Stimulated activated CD4-positive, alpha-beta T cell treated with anti-CD3 and anti-CD28 coated beads, Interleukin-15, amount 100 ng/mL, for 1 hour (primary cell): ENCODE measurements around the gene NF1.
"Not testable (repeated sequence)": the region's sequence is repeated elsewhere in the genome, so short reads cannot be mapped to it uniquely, and the experiment has no call there.

Experiments
- DNase-seq, 2 donors: peaks; one replicate each; pipeline ENCODE4 v3.0.0-alpha.2; 2020; ENCODE audit warnings: low read depth in 1 of 2, low spot score in 1 of 2

The NF1 gene

GRCh38 chr17:31289790-31290189 is 195.0 kb downstream of the NF1 start:
- DNase-seq: no peak

GRCh38 chr17:31291820-31292219 is 197.0 kb downstream of the NF1 start:
- DNase-seq: no peak

DNA sequence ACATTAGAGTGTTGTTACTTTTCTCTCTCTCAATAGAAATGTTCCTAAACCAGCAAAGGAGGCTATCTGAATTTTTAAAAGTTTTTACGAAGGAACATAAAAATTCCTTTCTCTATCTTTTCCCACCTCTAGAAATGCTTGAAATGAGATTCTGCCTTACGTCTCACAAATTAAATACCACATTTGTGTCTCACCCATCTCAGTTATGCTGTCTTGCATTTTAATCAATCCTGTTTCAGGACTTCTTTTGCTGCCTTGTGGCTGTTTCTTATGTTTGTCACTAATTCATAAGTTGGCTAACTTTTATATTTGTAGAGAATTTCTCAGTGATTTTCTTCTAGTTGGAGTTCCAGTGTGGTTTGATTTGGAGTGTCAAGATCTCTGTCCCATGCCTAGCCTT is 198.8 kb downstream of the NF1 start:
- no peak for DNase-seq

GRCh38 chr17:31294231-31294630 is 199.5 kb downstream of the NF1 start:
- no peak for DNase-seq

- DNase-seq: no peak
Observed at GRCh38 chr17:31294820-31295488, 200.2 kb downstream of the NF1 start.

DNA sequence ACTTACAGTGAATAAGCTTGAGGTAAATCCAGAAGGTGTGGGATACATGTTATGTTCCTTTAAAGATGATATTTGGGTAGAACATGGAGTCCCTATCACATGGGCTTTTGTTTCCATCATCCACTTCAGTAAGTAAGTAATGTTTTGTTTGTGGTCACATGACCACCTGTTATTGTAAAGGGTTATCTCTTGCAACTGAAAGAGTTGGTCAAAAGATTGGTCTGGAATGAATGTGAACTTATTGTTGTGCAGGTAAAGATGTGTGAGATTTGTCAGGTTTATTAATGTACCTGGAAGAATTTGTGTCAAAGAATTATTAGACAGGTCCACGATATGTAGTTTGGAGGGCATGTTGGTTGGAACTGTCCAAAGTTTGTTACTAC is 200.7 kb downstream of the NF1 start:
- DNase-seq: no peak

- no peak for DNase-seq
Observed at GRCh38 chr17:31296142-31296541, 201.4 kb downstream of the NF1 start.

DNA sequence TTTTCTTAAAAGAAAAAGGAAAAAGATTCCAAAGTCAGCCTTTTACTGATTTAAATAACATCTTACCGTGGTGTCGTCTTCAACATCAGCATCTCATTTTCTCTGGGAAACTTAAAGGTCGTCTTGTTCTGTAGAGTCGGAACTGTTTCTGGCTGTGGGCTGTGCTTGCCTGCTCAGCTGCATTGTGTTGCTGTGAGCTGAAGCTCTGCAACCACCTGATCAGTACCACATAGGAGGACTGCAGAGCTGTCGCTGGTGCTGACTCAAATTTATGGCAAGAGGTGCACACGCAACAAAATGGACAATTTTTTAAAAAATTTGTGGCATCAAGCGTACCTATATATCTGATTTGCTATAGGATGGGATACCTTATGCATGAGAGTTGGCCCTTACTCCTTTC is 202.3 kb downstream of the NF1 start, which contains the start of gene OMG:
Gene OMG, minus strand, starts transcription at position 150 of the 400 bp plus-strand sequence. CDS start 908 bp downstream, outside the sequence.
- no peak for DNase-seq

- no peak for DNase-seq
Observed at GRCh38 chr17:31299624-31300023, 204.8 kb downstream of the NF1 start.

GRCh38 chr17:31307640-31308039 is 212.9 kb downstream of the NF1 start:
- no peak for DNase-seq

GRCh38 chr17:31308372-31309334 is 213.9 kb downstream of the NF1 start:
- no peak for DNase-seq

- DNase-seq: no peak
Observed at GRCh38 chr17:31309556-31309955, 214.8 kb downstream of the NF1 start.

DNA sequence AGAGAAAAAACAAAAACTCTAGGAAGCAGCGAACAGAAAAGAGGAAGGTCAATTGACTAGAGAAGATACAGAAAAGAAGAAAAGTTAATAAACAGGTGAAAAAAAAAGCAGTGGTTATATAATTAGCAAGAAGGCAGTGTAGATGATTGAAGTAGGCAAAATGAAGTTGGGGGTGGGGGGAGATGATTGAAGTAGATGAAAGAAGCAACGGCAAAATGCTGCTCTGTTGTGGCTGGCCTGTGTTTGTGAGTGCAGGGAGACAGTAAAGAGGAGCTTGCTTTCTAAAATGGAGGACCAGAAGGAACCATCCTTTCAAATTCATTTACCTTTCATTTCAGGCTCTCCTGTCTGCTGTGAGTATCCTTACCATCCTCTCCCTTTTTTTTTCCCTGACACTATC is 215.5 kb downstream of the NF1 start:
- peak in 1 of 2 donors; percentile 20 for DNase-seq

- DNase-seq: no peak
Observed at GRCh38 chr17:31310886-31311285, 216.1 kb downstream of the NF1 start.

DNA sequence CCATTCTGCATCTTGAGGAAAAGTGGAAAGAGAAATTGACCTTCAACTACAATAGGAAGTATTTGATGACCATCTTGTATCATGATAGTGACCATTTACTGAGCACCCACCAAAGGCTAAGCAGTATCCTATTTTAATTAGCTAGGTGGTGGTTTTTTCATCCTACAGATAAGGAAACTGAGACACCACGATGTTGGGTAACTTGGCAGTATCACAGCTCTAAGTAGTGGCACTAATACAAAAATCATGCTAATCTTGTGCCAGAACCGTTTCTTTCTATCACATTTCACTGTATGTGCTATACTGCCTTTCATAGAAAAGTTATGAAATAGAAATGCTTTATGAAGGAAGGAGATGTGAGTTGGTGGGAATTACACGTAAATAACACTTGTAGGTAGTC is 216.7 kb downstream of the NF1 start:
- DNase-seq: no peak

DNA sequence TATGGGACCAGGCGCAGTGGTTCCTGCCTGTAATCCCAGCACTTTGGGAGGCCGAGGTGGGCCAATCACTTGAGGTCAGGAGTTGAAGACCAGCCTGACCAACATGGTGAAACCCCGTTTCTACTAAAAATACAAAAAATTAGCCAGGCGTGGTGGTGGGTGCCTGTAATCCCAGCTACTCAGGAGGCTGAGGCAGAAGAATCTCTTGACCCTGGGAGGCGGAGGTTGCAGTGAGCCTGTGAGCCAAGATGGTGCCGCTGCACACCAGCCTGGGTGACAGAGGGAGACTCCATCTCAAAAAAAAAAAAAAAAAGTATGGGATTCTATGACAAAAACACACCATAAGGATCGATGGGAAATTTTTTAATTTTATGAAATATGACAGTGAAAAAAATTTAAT is 217.4 kb downstream of the NF1 start:
- not testable (repeated sequence) for DNase-seq

DNA sequence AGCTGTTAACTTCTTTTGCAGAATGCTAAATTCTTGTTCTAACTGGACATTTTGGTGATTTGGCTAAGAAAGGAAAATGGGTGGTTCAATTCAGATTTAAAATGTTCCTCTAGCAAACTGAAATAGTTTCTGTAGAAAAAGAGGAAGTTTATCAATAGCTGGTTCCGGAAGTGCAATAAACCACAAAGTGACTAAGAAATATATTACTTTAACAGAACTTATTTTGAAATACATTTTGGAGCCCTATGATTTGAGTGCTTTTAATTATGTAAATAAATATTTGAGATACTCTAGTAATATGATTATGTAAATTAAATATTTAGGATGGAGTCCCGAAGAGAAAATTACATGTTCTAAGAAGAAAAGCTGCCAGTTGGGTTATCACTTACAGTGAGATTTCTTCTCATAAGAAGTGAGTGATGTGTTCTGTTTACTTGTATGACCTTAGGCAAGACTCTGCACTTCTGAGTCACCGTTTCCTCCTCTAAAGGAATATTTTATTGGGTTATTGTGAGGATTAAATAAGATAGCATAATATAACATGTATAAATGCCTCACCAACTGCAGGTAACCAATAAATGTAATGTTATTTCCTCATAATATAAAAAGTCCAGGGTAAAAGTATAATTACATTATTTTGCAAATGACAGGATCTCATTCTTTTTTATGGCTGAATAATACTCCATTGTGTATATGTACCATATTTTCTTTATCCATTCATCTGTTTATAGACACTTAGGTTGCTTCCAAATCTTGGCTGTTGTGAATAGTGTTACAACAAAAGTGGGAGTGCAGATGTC is 219.4 kb downstream of the NF1 start, which contains the start of gene EVI2B:
Gene EVI2B, minus strand, starts transcription at position 73 of the 800 bp plus-strand sequence. CDS start 8,445 bp downstream, outside the sequence.
- no peak for DNase-seq

DNA sequence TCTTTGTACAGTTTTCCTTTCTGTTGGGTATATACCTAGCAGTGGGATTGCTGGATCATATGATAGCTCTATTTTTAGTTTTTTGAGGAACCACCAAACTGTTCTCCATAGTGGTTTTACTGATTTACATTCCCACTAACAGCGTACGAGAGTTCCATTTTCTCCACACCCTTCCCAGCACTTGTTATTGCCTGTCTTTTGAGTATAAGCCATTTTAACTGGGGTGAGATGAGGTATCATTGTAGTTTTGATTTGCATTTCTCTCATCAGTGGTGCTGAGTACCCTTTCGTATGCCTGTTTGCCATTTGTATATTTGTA is 220.0 kb downstream of the NF1 start:
- DNase-seq: no peak

GRCh38 chr17:31318298-31318801 is 223.6 kb downstream of the NF1 start:
- peak in 1 of 2 donors; percentile 17 for DNase-seq

DNA sequence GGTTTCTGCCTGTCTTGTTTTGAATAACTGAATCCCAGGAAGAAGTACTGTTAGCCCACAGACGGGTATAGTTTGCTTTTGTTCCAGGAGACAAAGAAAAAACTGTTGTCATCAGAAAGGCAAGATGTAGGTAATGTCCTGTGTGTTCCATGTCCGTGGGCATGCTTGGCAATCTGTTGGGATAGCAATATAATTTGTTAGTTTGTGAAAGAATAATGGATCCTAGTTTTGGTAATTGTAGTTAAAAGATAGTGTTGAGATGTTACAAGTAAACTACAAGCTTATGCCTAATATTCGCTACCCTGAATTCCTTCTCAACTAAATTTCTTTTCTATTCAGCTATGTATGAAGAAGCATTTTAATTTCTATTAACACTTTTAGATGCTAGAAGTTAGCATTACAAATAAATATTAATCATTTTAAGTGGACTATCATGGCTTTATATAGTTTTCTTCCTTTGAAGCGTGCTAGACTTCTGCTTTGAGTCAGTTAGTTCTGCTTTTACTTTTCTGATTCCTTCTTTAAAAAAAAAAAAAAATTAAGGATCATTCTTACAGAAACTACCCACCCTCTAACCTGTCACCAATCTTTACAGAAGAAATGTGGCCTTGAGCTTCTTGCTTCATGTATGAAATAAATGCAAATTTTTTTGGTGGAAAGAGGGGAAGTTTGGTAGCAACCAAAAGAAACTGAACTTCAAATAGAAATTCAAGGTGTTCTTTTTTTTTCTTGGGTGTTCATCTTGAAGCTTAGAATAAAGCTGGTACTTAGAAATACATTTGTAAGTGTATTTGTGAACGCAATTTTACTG is 224.3 kb downstream of the NF1 start:
- DNase-seq: no peak
